Smooth muscle cell (in vitro differentiated cells): Measurements from ENCODE around the gene RDM1. TPM values are rescaled to one million over a fixed set of nuclear protein-coding genes. Genes with fewer than 3 reads are reported as not detected.

Source experiments
- DNase-seq: peaks from one replicate; lab custom pipeline; 2025; ENCODE audit not compliant: unreplicated experiment; lab: John Stamatoyannopoulos, UW
- H2AFZ ChIP-seq: fragments of 200-600 bp; sonication (generic); 2 replicates; pipeline ENCODE4 v1.6.0; 2016; ENCODE audit warnings: antibody characterized with exemption, low read depth, mild to moderate bottlenecking
- H3F3A ChIP-seq: fragments of 200-600 bp; sonication (generic); 2 replicates; pipeline ENCODE4 v1.6.0; 2017; ENCODE audit warnings: antibody characterized with exemption, low read depth
- H3K27ac ChIP-seq: fragments of 200-600 bp; sonication (generic); 2 replicates; pipeline ENCODE4 v1.5.1; 2016; ENCODE audit warnings: low read depth, mild to moderate bottlenecking
- H3K27me3 ChIP-seq: fragments of 200-600 bp; sonication (generic); 2 replicates; pipeline ENCODE4 v1.6.1; 2016; ENCODE audit warnings: low read depth, mild to moderate bottlenecking
- H3K36me3 ChIP-seq: fragments of 200-600 bp; sonication (generic); 2 replicates; pipeline ENCODE4 v1.5.1; 2016; ENCODE audit warnings: low read depth
- H3K4me1 ChIP-seq: fragments of 200-600 bp; sonication (generic); 2 replicates; pipeline ENCODE4 v1.5.1; 2016; ENCODE audit warnings: low read depth
- H3K4me2 ChIP-seq: fragments of 200-600 bp; sonication (generic); 2 replicates; pipeline ENCODE4 v1.6.0; 2016; ENCODE audit warnings: mild to moderate bottlenecking
- H3K4me3 ChIP-seq: fragments of 200-600 bp; sonication (generic); 2 replicates; pipeline ENCODE4 v1.5.1; 2016; ENCODE audit warnings: mild to moderate bottlenecking
- H3K79me2 ChIP-seq: fragments of 200-600 bp; sonication (generic); 2 replicates; pipeline ENCODE4 v1.6.0; 2016; ENCODE audit warnings: low read depth, mild to moderate bottlenecking
- H3K9ac ChIP-seq: fragments of 200-600 bp; sonication (generic); 2 replicates; pipeline ENCODE4 v1.6.0; 2016; ENCODE audit warnings: low read depth
- H3K9me3 ChIP-seq: fragments of 200-600 bp; sonication (generic); replicated peaks from 2 replicates; pipeline ENCODE4 v1.5.1; 2016; ENCODE audit warnings: low read depth
- H4K20me1 ChIP-seq: fragments of 200-600 bp; sonication (generic); 2 replicates; pipeline ENCODE4 v1.6.0; 2016; ENCODE audit warnings: low read depth
- CTCF ChIP-seq: fragments of 200-600 bp; sonication (generic); IDR thresholded peaks from 2 replicates; pipeline ENCODE4 v1.5.1; 2017; ENCODE audit warnings: borderline replicate concordance, mild to moderate bottlenecking, antibody characterized with exemption; ENCODE audit not compliant: insufficient read depth, poor library complexity, severe bottlenecking
- WGBS: methylation state at CpG from one replicate; pipeline ENCODE4 v1.1.7; 2016; ENCODE audit warnings: low lambda C conversion rate; 5-methylcytosine and 5-hydroxymethylcytosine counted together
- polyA plus RNA-seq: library from polyadenylated mRNA; unstranded; fragments of >200 nt; fragmentation: Nextera tagmentation; extraction: Ambion mirVana; gene quantifications from 2 replicates; pipeline ENCODE4 v1.2.1, GENCODE V29; 2016
- total RNA-seq: library from RNA; depleted of rRNA; stranded (reverse); fragments of >200 nt; gene quantifications from 2 replicates; pipeline ENCODE4 v1.2.3, GENCODE V29; 2014

Gene RDM1
- total and polyA plus RNA-seq, 2 experiments from 2014 or later = 0.43 TPM; not detected in 1

GRCh38 chr17:35969558-35970380 is 39.2 kb upstream of the RDM1 start:
- Histone ChIP-seq H3K36me3 (no peaks in the 10 kb centered on the region), H3K27me3 (no peaks in the 10 kb centered on the region), H3K4me3 (no peak overlapping the region), H4K20me1 (no peaks in the 10 kb centered on the region), H3K9me3 (no peaks in the 10 kb centered on the region), H3K79me2 (no peaks in the 10 kb centered on the region), H3K27ac (no peak overlapping the region), H3F3A (no peaks in the 10 kb centered on the region), H3K9ac (no peak overlapping the region), H3K4me1 (no peaks in the 10 kb centered on the region), H3K4me2 (no peak overlapping the region), H2AFZ (no peak overlapping the region)
- 48% methylated on average over 8 of the region's 8 CpGs for WGBS
- TF ChIP-seq CTCF = peak; percentile 73
- DNase-seq = peak; percentile 31

DNA sequence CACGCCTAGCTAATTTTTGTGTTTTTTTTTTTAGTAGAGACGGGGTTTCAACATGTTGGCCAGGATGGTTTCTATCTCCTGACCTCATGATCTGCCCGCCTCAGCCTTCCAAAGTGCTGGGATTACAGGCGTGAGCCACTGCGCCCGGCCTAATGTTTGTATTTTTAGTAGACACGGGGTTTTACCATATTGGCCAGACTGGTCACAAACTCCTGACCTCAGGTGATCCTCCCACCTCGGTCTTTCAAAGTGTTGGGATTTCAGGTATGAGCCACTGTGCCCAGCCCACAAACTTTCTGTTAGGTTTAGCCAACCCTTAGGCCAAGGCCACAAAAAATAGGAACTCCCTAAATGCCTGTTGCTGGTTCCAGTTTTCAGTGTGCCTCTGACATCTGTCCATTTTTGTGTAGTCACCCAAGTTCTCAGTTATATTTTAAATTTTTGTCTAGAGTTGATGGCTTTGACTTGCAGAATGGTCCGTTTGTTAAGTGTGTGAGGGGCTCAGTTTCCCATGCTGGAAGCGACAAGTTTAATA is 38.0 kb upstream of the RDM1 start:
- no peak for DNase-seq
- no peak for TF ChIP-seq CTCF
- H3K4me3 ChIP-seq = no peak overlapping the region
- no peaks in the 10 kb centered on the region for H3K4me1 ChIP-seq
- peaks cover under 1% of the 10 kb centered on the region for H3K27me3 ChIP-seq
- no peaks in the 10 kb centered on the region for H4K20me1 ChIP-seq
- no peaks in the 10 kb centered on the region for H3K9me3 ChIP-seq
- no peak overlapping the region for H3K4me2 ChIP-seq
- no peaks in the 10 kb centered on the region for H3K79me2 ChIP-seq
- no peak overlapping the region for H3K9ac ChIP-seq
- H2AFZ ChIP-seq = no peak overlapping the region
- 85% methylated on average over 10 of the region's 10 CpGs for WGBS
- H3F3A ChIP-seq = no peaks in the 10 kb centered on the region
- no peaks in the 10 kb centered on the region for H3K36me3 ChIP-seq
- H3K27ac ChIP-seq = no peak overlapping the region

- Histone ChIP-seq H3K4me2 (no peak overlapping the region), H3K27me3 (peaks cover 7% of the 10 kb centered on the region), H3K27ac (no peak overlapping the region), H3K9ac (no peak overlapping the region), H3F3A (no peaks in the 10 kb centered on the region), H3K9me3 (no peaks in the 10 kb centered on the region), H3K79me2 (no peaks in the 10 kb centered on the region), H3K4me3 (no peak overlapping the region), H3K36me3 (no peaks in the 10 kb centered on the region), H4K20me1 (no peaks in the 10 kb centered on the region), H2AFZ (no peak overlapping the region), H3K4me1 (no peaks in the 10 kb centered on the region)
- DNase-seq = no peak
- 93% methylated on average over 7 of the region's 7 CpGs for WGBS
- no peak for TF ChIP-seq CTCF
These were observed 34.7 kb upstream of the RDM1 start for GRCh38 chr17:35965272-35965671.
